SKM-1 (cell line): Measurements from ENCODE around the gene MMP15.
"Not testable (repeated sequence)": the region's sequence is repeated elsewhere in the genome, so short reads cannot be mapped to it uniquely, and the experiment has no call there.

Experiments used
- DNase-seq: peaks from one replicate; lab custom pipeline; 2025; ENCODE audit not compliant: unreplicated experiment; lab: John Stamatoyannopoulos, UW

Gene MMP15

GRCh38 chr16:57996406-57997175 lies 29.0 kb upstream of the MMP15 start:
- DNase-seq, result no peak

- no peak for DNase-seq
These were observed 28.4 kb upstream of the MMP15 start for GRCh38 chr16:57997176-57997527.

- DNase-seq, result no peak
These were observed 27.9 kb upstream of the MMP15 start for GRCh38 chr16:57997528-57998265.

GRCh38 chr16:57998486-57998885 lies 27.1 kb upstream of the MMP15 start:
- DNase-seq, result peak; percentile 81

- DNase-seq, result no peak
These were observed 26.6 kb upstream of the MMP15 start for GRCh38 chr16:57998992-57999365.

- DNase-seq, result no peak
These were observed 26.1 kb upstream of the MMP15 start for GRCh38 chr16:57999366-57999970.

GRCh38 chr16:57999971-58000705 lies 25.4 kb upstream of the MMP15 start, which contains the start of gene ZNF319:
ZNF319 (minus strand) TSS chr16:58000672; CDS start chr16:57998265, 2,407 bp downstream.
- DNase-seq, result no peak

- peak; percentile 62 for DNase-seq
These were observed 24.6 kb upstream of the MMP15 start, which contains the start of gene USB1 for GRCh38 chr16:58000706-58001676. USB1 (plus strand) TSS chr16:58001407; CDS start chr16:58001484, 77 bp downstream.

GRCh38 chr16:58001781-58002415 lies 23.7 kb upstream of the MMP15 start:
- DNase-seq, result no peak

- DNase-seq, result no peak
These were observed 23.1 kb upstream of the MMP15 start for GRCh38 chr16:58002416-58002800.

GRCh38 chr16:58002936-58003335 lies 22.6 kb upstream of the MMP15 start:
- no peak for DNase-seq

GRCh38 chr16:58004736-58005135 lies 20.8 kb upstream of the MMP15 start:
- not testable (repeated sequence) for DNase-seq

- DNase-seq, result no peak
These were observed 15.6 kb upstream of the MMP15 start for GRCh38 chr16:58009856-58010416.

GRCh38 chr16:58010886-58011285 lies 14.7 kb upstream of the MMP15 start:
- no peak for DNase-seq

GRCh38 chr16:58011652-58012051 lies 13.9 kb upstream of the MMP15 start:
- DNase-seq, result no peak

GRCh38 chr16:58012481-58012880 lies 13.1 kb upstream of the MMP15 start:
- no peak for DNase-seq

- no peak for DNase-seq
These were observed 12.2 kb upstream of the MMP15 start for GRCh38 chr16:58013201-58013956.

- no peak for DNase-seq
These were observed 8.6 kb upstream of the MMP15 start for GRCh38 chr16:58016840-58017446.
